Stimulated activated naive CD4-positive, alpha-beta T cell treated with Interleukin-2 at 50 U/mL for 16 hours (primary cell): ENCODE data around the gene MYL11.
"Not testable (repeated sequence)": the region's sequence is repeated elsewhere in the genome, so short reads cannot be mapped to it uniquely, and the experiment has no call there.

ENCODE experiments used
- DNase-seq: peaks from one replicate; lab custom pipeline; 2025; lab: John Stamatoyannopoulos, UW

The MYL11 gene

GRCh38 chr16:30374538-30374937, at the start of gene MYL11:
MYL11 (plus strand) TSS chr16:30374802; CDS start chr16:30374858, 56 bp downstream.
- no peak for DNase-seq

DNA sequence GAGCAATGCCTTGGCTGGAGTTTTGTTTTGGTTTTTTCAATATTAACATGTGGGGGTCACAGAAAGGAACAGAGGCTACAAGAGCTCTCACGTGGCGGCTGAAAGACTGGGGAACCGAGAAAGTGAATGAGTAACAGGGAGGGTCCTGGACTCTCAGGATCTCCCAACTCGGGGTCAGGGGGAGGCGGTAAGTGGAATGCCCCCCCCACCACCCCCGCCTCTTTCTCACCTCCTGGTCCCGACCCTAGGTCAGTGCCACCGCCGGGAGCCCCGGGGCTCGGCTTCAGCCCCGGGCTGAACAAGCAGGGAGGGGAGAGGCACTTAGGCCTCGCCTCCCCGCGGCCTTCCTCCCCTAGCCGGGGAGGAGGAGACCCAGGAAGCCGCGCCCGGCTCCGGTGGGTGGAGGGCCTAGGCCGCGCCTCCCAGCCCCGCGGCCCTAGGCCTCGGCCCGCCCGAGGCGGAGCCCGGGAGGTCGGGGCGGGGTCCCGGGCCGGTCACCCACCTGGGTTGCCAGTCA, 40.1 kb upstream of the MYL11 start:
- DNase-seq = peak; percentile 82

DNA sequence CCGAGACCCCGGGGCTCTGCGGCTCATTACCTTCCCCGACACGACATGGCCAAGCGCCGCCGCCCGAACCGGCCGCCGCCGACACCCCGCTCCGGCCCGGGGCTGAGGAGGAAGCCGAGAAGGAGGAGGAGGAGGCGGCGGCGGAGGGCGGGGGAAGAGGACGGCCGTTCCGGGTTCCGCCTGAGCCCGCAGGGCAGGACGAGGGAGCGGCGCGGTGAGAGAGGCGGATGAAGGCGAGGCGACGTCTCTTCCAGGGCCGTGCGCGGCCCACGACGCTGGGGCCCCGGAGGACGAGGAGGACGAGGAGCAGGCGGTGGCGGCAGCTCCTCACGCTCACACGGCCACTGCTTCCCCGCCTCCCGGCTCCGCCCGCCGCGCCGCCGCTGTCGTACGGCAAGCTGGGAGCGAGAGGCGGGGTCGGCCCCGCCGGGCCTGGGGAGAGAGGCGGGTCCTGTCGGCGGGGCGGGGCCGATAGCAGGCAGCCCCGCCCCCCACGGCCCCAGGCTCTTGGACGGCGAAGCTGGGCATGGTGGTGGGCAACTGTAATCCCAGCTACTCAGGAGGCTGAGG, 39.5 kb upstream of the MYL11 start:
- peak; percentile 82 for DNase-seq

DNA sequence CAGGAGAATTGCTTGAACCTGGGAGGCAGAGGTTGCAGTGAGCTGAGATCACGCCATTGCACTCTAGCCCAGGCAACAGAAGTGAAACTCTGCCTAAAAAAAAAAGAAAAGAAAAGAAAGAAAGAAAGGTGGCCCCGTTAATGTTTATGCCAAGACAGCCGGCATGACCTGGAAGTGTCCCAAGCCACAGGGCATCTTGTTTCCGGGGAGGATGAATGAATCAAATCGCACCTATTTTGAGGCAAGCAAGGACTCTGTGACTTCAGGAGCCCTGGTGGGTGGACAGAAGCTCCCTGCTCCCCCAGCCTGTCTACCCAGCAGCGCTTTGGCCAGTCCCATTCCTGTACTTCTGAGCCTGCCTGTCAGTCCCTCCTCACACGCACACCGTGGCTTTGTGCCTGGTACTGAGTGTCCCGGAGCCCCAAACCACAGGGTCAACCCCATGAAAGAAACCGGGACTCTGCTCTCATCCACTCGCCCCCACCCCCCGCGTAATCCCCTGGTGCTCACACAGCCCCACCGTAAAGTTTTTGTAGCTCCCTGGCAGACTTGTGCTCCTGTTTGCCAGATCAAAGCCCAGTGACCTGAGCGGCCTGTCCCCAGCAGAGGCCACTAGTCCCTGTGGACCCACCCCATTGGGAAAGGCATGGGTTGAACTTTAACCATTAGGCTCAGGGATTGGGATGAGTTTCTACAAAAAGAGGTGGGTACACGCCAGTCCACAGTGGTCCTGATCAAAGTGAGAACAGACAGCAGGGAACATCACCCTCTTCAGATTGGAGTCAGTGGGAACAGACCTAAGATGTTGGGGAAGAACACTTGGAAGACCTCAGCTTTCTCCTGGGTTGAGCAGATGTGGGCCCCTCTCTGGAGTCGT, 38.8 kb upstream of the MYL11 start:
- peak; percentile 37 for DNase-seq

DNA sequence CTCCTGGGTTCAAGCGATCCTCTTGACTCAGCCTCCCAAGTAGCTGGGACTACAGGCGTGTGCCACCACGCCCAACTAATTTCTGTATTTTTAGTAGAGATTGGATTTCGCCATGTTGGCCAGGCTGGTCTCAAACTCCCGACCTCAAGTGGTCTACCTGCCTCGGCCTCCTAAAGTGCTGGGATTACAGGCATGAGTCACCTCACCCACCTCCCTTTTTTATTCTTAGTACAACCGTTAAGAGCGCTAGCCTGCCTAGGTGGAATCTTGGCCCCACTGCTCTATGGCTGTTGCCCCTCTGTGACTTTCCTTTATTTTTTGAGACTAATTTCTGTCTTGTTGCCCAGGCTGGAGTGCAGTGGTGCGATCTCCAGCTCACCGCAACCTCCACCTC, 36.6 kb upstream of the MYL11 start:
- DNase-seq = not testable (repeated sequence)

DNA sequence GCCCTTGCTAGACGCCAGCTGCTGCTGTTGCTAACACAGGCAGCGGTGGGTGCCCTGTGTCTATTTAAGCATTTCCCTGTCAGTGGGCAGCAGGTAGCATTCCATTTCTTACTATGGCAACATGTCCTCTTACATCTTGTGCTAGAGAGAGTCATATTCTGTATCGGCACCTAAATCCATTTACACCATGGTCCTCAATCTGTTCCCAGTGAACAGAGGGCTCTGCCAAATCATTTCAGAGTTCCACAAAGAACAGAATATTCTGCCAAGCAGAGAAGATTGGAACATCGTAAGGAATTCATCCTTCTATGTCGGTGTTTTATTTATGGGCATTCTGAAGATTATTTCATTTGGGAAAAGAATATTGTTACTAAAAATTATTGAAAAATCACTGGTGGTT, 35.9 kb upstream of the MYL11 start:
- DNase-seq = not testable (repeated sequence)

GRCh38 chr16:30340621-30341020, 34.0 kb upstream of the MYL11 start:
- no peak for DNase-seq

DNA sequence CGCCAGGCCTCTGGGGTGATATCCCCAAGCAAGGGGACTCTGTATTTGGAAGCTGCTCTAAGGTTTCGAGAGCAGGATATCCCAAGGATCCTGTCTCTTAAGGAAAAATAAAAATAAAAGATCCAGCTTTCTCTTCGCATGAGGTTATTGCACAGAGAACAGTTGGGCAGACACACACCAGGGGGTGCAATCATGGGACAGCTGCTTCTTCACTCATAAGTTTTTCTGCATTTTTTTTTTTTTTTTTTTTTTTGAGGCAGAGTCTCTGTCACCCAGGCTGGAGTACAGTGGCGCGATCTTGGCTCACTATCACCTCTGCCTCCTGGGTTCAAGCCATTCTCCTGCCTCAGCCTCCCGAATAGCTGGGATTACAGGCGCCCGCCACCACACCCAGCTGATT, 32.6 kb upstream of the MYL11 start:
- DNase-seq = not testable (repeated sequence)

GRCh38 chr16:30342751-30343490, 31.7 kb upstream of the MYL11 start:
- no peak for DNase-seq

- DNase-seq = not testable (repeated sequence)
These were observed 31.1 kb upstream of the MYL11 start for GRCh38 chr16:30343491-30343820.

DNA sequence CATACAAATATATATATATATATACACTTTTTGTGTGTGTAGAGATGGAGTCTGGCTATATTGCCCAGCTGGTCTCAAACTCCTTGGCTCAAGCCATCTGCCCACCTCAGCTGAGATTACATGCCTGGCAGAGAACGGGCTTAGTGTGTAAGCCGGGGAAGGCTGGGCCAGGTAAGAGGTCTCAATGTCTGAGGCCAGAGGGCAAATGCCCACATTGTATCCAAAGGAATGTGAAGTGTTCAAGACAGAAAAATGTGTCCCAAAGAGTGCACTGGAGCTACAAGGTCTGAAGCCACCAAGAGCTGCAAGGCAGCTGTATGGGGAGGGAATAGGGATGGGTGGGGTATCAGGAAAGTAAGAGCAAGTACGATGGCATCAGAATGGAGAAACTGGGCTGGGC, 28.3 kb upstream of the MYL11 start:
- DNase-seq = no peak

DNA sequence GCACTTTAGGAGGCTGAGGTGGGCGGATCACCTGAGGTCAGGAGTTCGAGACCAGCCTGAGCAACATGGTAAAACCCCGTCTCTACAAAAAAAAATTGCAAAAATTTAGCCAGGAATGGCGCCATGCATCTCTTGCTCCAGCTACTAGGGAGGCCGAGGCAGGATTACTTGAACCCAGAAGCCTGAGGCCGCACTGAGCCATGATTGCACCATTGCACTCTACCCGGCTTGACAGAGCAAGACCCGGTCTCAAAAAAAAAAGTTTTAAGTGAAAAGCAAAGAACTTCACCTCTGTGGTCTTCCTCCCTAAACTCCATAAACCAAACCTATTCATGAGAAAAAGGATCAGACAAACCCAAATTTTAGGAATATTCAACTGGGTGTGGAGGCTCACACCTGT, 26.5 kb upstream of the MYL11 start:
- DNase-seq = no peak

- no peak for DNase-seq
These were observed 25.7 kb upstream of the MYL11 start for GRCh38 chr16:30348929-30349328.

- DNase-seq = no peak
These were observed 24.9 kb upstream of the MYL11 start for GRCh38 chr16:30349675-30350074.

DNA sequence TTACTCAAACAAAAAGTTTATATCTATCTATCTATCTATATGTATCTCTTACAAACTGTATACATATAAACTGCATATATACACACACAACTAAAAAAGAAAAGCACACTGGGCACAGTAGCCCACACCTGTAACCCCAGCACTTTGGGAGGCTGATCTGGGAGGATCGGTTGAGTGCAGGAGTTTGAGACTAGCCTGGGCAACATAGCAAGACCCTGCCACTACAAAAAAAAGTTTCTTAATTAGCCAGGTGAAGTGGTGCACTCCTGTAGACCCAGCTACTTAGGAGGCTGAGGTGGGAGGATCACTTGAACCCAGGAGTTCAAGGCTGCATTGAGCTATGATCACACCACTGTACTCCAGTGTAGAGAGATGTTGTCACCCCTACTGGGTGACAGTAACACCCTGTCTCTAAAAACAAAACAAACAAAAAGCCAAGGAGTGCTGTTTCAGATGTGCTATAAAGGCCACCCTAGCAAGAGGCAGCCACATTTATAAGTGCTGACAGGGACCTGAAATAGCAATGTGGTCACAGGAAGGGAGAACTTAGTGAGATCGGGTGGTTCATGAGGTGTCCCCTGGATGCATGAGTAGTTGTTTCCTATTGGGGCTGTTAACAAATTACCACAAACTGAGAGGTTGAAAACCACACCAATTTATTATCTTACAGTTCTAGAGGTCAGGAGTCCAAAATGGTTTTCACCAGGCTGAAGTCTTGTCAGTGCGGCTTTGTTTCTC, 24.3 kb upstream of the MYL11 start:
- no peak for DNase-seq

DNA sequence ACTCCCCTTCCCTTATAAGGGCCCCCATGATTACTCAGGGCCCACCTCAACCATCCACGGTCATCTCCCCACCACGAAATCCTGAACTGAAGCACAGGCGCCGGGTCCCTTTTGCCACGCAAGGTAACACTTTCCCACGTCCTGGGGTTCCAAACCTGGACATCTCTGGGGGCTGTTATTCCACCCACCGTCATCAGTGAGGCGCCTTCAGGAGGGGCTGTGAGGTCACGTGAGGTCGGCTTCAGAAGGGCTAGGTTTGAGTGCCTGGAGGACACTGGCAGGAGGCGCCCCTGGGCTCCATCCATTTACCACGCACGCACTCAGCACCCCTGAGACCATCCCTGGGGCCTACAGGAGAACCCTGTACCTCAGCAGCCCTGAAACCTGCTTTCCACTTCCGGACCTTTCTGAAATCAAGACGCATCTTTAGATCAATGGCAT, 23.6 kb upstream of the MYL11 start:
- no peak for DNase-seq

DNA sequence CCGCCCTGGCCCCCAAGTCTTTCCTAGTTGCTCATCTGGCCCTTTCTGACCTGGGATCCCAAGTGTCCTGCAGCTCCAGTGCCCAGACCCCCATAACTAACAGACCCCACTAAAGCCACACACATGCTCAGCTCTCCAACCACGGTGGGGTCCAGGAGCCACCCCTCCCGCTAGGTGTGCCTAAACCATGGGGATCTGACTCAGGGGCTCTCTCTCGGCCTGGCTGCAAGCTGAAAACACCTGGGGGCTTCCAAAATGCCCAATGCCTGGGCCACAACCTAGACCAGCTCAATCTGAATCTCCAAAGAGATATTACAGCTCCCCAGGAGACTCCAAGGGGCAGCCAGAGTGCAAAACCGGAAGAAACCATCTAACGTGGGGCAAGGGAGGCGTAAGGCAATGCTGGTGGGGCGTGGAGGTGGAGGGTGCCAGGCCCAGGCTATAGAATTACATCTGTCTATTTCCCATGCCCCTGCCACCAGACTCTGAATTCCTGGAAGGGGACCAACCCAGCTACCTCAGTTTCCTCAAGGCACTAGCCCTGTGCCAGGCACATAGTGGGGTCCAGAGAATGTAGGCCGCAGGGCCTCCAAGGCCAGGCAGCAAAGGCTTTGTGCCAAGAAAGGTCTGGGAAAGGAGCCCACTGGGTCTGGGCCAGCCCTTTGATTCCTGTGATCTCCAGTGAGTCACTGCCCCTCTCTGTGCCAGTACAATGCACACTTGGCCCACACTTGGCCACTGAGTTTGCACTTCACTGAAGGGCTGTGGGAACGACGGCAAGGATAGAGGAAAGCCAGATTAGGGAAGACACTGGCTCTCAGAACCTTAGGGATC, 22.8 kb upstream of the MYL11 start:
- no peak for DNase-seq

- no peak for DNase-seq
These were observed 21.9 kb upstream of the MYL11 start for GRCh38 chr16:30352488-30353401.

GRCh38 chr16:30353438-30354129, 21.0 kb upstream of the MYL11 start:
- DNase-seq = no peak
